Fibroblast of pulmonary artery (primary cell): Measurements from ENCODE around the gene CIC.

Source experiments
- DNase-seq: peaks from one replicate; pipeline ENCODE4 v3.0.0-alpha.2; 2010; ENCODE audit warnings: low read depth
- H3K4me3 ChIP-seq: replicated peaks from 2 replicates; pipeline ENCODE4 v1.5.1; 2011; ENCODE audit warnings: low read depth, mild to moderate bottlenecking, control low read depth, low read length, moderate library complexity
- TF ChIP-seq, protein P1 (sequence below): IDR thresholded peaks from 2 replicates; pipeline ENCODE4 v1.5.1; 2011; ENCODE audit warnings: mild to moderate bottlenecking, control low read depth, low read length, inconsistent platforms; ENCODE audit errors: missing control alignments

Gene CIC

DNA sequence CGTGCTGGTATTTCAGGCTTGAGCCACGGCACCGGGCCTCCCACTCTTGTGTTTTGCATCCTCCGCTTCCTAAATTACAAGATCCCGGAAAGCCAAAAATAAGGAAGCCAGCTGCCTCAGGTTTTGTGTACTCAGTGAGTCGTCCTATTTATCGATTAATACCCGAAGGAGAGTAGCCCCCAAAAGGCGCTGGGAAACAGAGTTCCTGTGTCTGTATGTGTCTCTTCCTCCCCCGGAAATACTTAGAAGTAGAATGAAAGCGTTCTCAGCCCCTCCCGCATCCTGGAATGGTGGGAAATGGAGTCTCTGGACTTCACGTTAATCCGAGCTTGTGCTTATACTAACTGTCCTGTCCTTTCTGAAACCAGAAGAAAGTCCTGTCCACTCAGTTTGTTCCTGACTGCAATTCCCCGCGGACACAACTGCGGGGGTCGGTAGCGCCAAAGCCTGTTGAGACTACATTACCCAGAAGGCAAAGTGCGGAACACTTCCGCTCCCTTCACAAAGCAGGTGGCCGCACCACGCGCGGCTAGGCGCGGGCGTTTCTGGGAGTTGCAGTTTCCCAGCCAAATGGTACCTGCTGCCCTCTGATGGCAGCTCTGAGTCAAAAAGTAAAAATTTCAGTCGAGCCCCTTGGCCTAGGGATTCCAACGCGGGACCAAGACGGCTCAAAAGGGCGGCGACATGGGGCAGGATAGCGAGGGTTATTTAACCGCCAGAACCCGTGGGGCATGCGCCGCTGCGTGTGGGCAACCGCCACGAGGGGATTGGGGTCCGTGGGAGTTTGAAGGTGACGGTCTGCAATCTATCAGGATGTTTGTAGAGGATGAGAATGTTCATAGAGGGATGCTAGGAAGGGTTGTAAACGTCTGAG lies 24.5 kb upstream of the CIC start:
- TF ChIP-seq, protein P1, sequence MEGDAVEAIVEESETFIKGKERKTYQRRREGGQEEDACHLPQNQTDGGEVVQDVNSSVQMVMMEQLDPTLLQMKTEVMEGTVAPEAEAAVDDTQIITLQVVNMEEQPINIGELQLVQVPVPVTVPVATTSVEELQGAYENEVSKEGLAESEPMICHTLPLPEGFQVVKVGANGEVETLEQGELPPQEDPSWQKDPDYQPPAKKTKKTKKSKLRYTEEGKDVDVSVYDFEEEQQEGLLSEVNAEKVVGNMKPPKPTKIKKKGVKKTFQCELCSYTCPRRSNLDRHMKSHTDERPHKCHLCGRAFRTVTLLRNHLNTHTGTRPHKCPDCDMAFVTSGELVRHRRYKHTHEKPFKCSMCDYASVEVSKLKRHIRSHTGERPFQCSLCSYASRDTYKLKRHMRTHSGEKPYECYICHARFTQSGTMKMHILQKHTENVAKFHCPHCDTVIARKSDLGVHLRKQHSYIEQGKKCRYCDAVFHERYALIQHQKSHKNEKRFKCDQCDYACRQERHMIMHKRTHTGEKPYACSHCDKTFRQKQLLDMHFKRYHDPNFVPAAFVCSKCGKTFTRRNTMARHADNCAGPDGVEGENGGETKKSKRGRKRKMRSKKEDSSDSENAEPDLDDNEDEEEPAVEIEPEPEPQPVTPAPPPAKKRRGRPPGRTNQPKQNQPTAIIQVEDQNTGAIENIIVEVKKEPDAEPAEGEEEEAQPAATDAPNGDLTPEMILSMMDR = peak; percentile 63
- peak; percentile 95 for DNase-seq
- H3K4me3 ChIP-seq = peak overlapping the region; percentile 84

DNA sequence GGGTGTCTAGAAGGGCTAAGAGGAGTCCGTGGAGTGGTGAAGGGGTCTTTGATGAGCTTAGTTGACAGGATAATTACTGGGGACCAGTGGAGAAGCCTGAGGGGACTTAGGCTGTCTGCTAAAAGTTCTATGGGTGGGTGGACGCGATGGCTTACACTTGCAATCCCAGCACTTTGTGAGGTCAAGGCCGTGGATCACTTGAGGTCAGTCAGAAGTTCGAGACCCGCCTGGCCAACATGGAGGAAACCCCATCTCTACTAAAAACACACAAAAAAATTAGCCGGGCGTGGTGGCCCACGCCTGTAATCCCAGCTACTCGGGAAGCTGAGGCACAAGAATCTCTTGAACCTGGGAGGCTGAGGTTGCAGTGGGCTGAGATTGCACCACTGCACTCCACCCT lies 23.8 kb upstream of the CIC start:
- DNase-seq = no peak
- H3K4me3 ChIP-seq = no peak overlapping the region
- TF ChIP-seq, protein P1 = no peak

DNA sequence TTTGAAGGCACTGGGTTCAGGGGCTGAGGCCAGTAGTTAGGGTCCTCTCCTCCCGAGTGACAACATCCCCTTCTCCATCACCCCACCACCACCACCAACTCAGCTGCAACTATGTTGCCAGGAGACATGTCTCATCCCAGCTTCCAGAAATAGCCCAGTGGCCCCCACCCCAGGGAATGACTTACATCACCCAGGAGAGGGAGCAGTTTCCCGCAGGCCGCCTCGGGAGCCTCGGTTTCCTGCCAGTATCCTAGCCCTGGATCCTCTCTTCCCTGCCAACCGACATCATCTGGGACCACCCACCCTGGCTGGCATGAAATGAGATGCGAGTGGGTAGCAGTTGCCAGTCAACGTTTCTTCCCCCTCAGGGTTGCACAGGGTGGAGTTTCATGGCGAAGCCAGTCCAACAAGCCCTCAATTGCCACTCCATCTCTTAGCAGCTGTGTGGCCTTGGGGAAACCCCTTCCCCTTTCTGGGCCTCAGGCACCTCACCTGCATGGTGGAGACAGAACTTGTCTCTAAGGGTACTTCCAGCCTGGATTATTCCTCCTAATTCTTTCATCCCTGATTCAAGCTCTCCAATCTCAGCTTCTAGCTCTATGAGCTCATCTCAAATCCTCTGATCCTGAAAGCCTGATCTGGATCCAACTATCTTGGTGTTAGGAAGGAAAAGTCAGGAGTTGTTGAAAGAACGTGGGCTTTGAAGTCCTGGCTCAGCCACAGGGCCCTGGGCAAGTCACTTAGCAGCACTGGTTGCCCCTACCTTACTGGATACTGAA lies 22.7 kb upstream of the CIC start:
- H3K4me3 ChIP-seq = no peak overlapping the region
- TF ChIP-seq, protein P1 = peak; percentile 76
- DNase-seq = peak; percentile 80

DNA sequence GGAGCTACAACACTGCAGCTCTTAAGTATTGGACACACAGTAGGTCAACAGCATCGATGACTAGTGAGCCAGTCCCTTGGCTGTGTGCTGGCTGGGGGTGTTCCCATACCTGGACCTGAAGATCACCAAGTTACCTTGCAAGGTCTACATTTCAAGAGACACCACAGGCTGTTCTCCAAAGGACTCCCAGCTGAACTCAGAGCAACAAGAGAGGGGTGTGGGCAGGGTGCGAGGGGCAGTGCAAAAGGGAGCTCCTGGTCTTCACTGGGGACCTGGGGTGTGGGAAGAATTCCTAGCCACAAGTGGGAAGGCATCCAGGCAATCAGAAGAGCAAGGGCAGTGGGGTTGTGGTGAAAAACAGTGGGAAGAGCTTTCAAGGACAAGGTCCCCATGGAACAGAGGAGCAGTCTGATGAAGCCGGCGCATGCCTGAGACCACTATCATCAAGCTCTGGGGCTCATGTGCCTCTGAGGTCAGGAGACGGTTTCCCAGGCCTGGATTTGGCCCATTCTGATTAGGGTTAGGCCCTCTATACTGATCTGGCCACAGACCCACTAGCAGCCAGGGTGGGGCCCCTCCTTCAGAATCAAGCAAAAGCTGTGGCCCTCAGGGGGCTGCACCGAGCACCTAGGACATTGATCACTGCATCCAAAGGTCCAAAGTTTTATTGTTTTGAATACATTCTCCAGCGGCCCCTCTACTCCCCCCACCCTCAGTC lies 22.0 kb upstream of the CIC start:
- DNase-seq = no peak
- no peak overlapping the region for H3K4me3 ChIP-seq
- TF ChIP-seq, protein P1 = no peak

DNA sequence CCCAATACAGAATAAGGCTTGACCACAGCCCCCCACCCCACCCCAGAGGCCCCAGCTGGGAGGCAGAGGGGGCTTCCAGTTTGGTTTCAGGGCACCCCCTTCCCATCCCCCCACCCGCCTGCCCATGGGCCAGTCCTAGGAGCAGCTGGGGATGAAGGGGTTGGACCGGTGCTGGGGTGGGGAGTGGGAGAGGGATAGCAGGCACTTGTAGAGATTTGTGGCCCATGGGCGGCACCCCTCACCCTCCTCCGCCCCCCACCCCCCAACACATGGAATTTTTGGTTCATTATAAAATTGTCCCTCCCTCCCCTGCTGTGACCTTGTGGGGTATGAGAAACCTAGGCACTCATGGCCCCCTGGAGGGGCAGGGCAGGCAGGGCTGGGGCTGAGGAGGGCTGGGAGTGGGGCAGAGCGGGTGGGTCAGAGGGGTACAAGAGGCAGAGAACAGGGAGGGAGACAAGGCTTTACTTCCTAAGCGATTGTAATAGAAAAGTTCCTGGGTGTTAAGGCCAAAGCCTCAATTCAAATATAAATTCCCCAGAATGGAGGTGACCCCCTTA lies 21.3 kb upstream of the CIC start:
- TF ChIP-seq, protein P1 = no peak
- no peak overlapping the region for H3K4me3 ChIP-seq
- no peak for DNase-seq

DNA sequence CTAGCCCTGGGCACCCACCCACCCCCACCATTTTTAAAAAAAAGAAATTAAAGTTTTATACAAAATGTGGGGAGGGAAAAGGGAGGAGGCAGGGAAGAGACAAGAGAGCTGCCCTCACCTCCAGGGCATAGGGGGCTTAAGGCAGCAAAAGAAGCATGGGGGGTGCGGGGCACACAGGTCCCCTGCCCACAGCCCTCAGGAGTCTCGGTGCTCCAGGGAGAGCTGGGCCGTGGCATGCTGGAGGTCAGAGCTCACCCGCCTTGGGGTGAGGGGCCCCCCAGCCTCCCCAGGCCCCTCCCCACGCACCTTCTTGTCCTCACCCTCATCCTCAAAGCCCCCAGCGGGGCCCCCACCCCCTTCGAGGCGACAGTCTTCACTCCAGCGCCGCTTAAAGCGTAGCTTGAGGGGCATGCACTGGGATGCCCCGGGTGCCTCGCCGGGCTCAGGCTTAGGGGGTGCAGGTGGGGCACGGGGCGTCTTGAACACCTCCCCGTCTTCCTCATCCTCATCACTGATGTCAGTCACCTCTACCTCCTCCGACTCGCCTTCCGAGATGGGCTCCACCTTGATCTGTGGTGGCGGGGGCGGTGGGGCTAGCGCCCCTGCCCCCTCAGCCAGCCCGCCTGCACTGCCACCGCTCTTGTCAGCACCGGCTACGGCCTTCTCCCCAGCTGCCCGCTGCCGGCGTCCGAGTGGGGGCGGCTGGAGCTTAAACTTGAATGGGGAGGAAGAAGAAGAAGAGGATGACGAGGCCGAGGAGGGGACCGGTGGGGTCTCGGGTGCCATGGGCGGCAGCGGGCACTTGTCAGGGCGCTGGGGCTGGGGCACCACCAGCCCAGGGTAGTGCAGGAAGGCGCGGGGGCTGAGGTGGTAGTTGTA lies 20.5 kb upstream of the CIC start:
- no peak overlapping the region for H3K4me3 ChIP-seq
- TF ChIP-seq, protein P1 = no peak

More for the DNA sequence above, 20.5 kb upstream of the CIC start:
- no peak for DNase-seq
